Vagina (tissue), 2 donors: Measurements from ENCODE around the gene WDR3.

Experiments
- CTCF ChIP-seq, 3 experiments: fragments of 450-650 bp in 2 of 3; fragments of 200-600 bp in 1 of 3; sonication (generic) in 1 of 3; IDR thresholded peaks; one replicate each; pipeline ENCODE4 v1.5.1; 2017 to 2019; ENCODE audit warnings: antibody characterized with exemption in 3 of 3, mild to moderate bottlenecking in 2 of 3, moderate library complexity in 2 of 3
- POLR2A ChIP-seq, 2 donors: fragments of 450-650 bp; IDR thresholded peaks; one replicate each; pipeline ENCODE4 v1.6.1; 2017; ENCODE audit warnings: antibody characterized with exemption in 2 of 2, mild to moderate bottlenecking in 2 of 2, moderate library complexity in 2 of 2

GRCh38 chr1:117985239-117985638, 55.7 kb downstream of the WDR3 start:
- TF ChIP-seq POLR2A (IDR thresholded peaks at IDR 0.05) (no peak), CTCF (IDR thresholded peaks at IDR 0.05) (no peak)
